ENCODE measurements around the gene CD200. TPM values are rescaled to one million over a fixed set of nuclear protein-coding genes. Genes with fewer than 3 reads are reported as not detected.

CD200 gene
- total RNA-seq, 4 donors from 2014 or later: 0.27 to 0.76 (median 0.36) TPM

DNA sequence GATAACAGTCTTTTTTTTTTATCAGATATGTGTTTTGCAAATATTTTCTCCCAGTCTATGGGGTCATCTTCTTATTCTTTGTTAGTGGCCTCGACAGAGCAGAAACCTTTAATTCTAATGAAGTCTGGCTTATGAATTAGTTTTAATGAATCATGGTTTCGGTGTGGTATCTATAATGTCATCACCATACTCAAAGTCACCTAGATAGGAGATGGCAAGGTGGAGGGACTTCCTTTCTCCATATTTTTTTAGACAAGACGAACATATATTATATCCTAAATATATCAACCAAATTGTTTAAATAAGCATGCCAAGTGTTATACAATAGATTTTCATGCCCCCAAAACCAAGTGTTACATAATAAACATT is 60.4 kb downstream of the CD200 start:
- no peak for TF ChIP-seq POLR2A (IDR thresholded peaks at IDR 0.05)
- TF ChIP-seq, protein P1, sequence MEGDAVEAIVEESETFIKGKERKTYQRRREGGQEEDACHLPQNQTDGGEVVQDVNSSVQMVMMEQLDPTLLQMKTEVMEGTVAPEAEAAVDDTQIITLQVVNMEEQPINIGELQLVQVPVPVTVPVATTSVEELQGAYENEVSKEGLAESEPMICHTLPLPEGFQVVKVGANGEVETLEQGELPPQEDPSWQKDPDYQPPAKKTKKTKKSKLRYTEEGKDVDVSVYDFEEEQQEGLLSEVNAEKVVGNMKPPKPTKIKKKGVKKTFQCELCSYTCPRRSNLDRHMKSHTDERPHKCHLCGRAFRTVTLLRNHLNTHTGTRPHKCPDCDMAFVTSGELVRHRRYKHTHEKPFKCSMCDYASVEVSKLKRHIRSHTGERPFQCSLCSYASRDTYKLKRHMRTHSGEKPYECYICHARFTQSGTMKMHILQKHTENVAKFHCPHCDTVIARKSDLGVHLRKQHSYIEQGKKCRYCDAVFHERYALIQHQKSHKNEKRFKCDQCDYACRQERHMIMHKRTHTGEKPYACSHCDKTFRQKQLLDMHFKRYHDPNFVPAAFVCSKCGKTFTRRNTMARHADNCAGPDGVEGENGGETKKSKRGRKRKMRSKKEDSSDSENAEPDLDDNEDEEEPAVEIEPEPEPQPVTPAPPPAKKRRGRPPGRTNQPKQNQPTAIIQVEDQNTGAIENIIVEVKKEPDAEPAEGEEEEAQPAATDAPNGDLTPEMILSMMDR (IDR thresholded peaks at IDR 0.05 in 4 of 5, conservative IDR thresholded peaks at IDR 0.05 in 1 of 5): no peak
- Histone ChIP-seq H3K9me3 (no peaks in the 10 kb centered on the region), H3K27me3 (no peaks in the 10 kb centered on the region), H3K27ac (no peak overlapping the region), H3K36me3 (no peaks in the 10 kb centered on the region), H3K4me3 (no peak overlapping the region), H3K4me1 (no peaks in the 10 kb centered on the region)
- intact Hi-C loops (cut with DNase I; ENCODE audit: low total_unique reads): no loop called here
- in situ Hi-C loops (cut with MboI; ENCODE audit: low sequenced_read_pairs in 4 of 4): no loop called here
- ATAC-seq (no peak), DNase-seq (no peak)

DNA sequence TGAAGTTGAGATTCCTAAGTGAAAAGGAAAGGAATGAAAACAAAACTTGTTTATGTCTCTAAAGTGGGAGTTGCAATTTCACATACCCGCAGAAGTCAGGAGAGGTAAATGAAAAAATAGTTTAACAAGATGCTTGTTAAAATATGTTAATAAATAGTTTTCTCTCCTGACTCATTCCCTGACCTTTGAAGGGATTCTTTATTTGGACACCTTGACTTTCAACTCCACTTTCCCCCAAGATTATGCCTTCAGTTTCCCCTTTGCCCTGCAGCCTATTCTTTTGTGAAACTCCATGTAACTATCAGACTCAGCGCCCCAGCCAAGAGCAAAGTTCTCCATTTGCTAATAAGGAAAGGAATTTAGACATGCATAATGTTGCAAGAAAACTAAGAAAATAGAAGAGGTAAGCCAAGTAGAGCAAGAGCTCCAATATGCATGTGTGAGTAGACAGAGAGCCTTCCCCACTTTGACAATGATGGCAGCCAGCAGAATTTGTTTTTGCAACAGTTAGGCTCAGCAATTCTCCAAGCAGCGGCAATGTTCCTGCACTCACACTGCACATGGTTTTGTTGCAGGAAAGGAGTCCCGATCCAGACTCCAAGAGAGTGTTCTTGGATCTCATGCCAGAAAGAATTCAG is 61.2 kb downstream of the CD200 start:
- H3K36me3 ChIP-seq: no peaks in the 10 kb centered on the region
- no peaks in the 10 kb centered on the region for H3K4me1 ChIP-seq
- no peak for ATAC-seq

DNA sequence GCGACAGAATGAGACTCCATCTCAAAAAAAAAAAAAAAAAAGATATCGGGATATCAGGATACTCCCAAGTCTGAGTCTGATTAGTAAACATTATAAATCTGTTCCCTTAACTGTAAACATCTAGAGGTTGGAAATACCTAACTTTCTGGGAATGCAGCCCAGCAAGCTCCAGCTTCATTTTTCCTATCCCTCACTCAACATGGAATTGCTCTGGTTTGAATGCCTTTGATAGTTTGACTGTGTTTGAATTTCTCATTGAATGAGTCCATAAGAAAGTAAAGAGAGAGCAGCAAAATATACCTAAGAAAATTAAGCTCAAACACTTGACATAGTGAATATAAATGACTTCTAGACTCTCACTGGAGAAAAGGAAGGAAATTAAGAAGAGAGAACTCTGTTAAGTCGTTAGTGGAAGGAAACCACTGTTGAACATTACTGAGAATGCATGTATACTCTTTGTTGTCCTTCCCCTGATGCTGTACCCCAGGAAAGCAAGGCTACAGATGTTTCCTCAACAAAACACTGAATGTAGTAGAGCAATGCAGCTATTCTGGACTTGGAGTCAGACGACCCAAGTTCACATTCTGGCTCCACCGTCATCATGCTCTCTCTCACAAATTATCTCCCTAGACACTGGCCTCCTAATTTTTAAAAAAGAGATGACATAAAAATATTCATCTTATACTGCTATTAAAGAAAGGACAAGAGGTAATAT is 62.4 kb downstream of the CD200 start:
- Histone ChIP-seq H3K27me3 (no peaks in the 10 kb centered on the region), H3K27ac (no peak overlapping the region), H3K4me3 (no peak overlapping the region), H3K9me3 (no peaks in the 10 kb centered on the region), H3K36me3 (no peaks in the 10 kb centered on the region), H3K4me1 (no peaks in the 10 kb centered on the region)
- no peak for DNase-seq
- no peak for ATAC-seq
- in situ Hi-C loops (cut with MboI; ENCODE audit: low sequenced_read_pairs in 4 of 4) (no loop called here), intact Hi-C loops (cut with DNase I; ENCODE audit: low total_unique reads) (no loop called here)
- TF ChIP-seq, protein P1 (IDR thresholded peaks at IDR 0.05 in 4 of 5, conservative IDR thresholded peaks at IDR 0.05 in 1 of 5): no peak
- TF ChIP-seq POLR2A (IDR thresholded peaks at IDR 0.05): no peak

More for the DNA sequence above, 61.2 kb downstream of the CD200 start:
- in situ Hi-C loops (cut with MboI; ENCODE audit: low sequenced_read_pairs in 4 of 4): no loop called here
- Histone ChIP-seq H3K4me3 (no peak overlapping the region), H3K27ac (no peak overlapping the region), H3K27me3 (no peaks in the 10 kb centered on the region), H3K9me3 (no peaks in the 10 kb centered on the region)
- TF ChIP-seq POLR2A (IDR thresholded peaks at IDR 0.05): no peak
- TF ChIP-seq, protein P1 (IDR thresholded peaks at IDR 0.05 in 4 of 5, conservative IDR thresholded peaks at IDR 0.05 in 1 of 5): no peak
- intact Hi-C loops (cut with DNase I; ENCODE audit: low total_unique reads): no loop called here
- DNase-seq: no peak

DNA sequence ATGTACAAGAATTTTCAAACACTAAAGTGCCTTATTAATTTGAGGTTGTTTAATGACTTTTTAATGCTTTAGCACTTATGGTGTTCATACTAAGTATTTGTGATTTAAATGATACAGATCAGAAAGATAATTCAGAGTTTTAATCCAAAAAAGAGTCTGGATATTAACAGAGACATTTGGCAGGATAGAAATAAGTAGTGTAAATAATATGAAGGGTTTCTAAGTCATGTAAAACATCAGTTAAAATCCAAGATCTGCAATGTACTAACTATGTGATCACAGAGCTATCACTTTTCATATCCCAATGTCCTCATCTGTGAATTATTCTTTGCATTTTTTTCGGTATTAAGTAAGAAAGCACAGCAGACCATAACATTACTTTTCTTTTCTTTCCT is 62.9 kb downstream of the CD200 start:
- DNase-seq: no peak
- H3K4me1 ChIP-seq: no peaks in the 10 kb centered on the region
- H3K27ac ChIP-seq: no peak overlapping the region
- H3K9me3 ChIP-seq: no peaks in the 10 kb centered on the region
- no peak for TF ChIP-seq POLR2A (IDR thresholded peaks at IDR 0.05)
- TF ChIP-seq, protein P1 (IDR thresholded peaks at IDR 0.05 in 4 of 5, conservative IDR thresholded peaks at IDR 0.05 in 1 of 5): no peak
- H3K27me3 ChIP-seq: no peaks in the 10 kb centered on the region
- H3K4me3 ChIP-seq: no peak overlapping the region
- no peaks in the 10 kb centered on the region for H3K36me3 ChIP-seq
- no peak for ATAC-seq
- in situ Hi-C loops (cut with MboI; ENCODE audit: low sequenced_read_pairs in 4 of 4): no loop called here
- intact Hi-C loops (cut with DNase I; ENCODE audit: low total_unique reads): no loop called here

All from gastrocnemius medialis (tissue), 4 donors.